ENCODE data around the gene PKMYT1. TPM values are rescaled to one million over a fixed set of nuclear protein-coding genes. Genes with fewer than 3 reads are reported as not detected.
A peak's percentile ranks its signal among the peaks of the same experiment; 100 is the strongest.

The PKMYT1 gene
- total and polyA plus RNA-seq, 2 of the 4 experiments (the other 2 are of a cell fraction) = 1.8 to 14.9 TPM

DNA sequence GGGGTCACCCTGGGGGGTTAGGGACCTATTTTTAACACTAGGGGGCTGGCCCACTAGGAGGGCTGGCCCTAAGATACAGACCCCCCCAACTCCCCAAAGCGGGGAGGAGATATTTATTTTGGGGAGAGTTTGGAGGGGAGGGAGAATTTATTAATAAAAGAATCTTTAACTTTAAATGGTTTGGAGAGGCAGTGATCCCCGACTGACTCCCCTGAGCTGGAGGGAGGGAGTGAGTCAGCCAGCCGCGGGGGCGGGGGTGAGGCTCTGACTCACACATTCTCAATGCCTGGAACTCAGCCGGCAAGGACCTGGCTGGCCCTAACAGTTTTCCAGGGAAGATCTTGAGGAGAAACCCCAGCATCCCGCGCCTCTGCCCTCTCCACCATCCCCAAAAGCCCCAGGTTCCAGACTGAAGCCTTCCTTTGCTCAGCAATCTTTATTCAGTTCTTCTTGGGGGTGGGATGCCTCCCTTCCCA lies 42.0 kb upstream of the PKMYT1 start (continued):
- TF ChIP-seq RFX5 (IDR thresholded peaks at IDR 0.05; ENCODE audit: low read depth, low read length) = no peak

DNA sequence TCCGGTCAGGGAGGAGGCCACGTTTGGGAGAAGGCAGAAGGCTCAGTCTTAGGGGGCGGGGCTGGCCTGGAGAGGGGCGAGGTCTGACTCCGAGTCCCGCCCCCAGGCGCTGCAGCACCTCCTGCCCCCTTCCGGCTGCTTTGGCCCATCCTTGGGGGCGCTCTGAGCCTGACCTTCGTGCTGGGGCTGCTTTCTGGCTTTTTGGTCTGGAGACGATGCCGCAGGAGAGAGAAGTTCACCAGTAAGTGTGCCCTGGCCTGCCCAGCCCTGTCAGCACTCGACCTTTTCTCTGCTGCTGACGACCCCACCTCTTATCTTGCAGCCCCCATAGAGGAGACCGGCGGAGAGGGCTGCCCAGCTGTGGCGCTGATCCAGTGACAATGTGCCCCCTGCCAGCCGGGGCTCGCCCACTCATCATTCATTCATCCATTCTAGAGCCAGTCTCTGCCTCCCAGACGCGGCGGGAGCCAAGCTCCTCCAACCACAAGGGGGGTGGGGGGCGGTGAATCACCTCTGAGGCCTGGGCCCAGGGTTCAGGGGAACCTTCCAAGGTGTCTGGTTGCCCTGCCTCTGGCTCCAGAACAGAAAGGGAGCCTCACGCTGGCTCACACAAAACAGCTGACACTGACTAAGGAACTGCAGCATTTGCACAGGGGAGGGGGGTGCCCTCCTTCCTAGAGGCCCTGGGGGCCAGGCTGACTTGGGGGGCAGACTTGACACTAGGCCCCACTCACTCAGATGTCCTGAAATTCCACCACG lies 41.4 kb upstream of the PKMYT1 start:
- H2AK9ac ChIP-seq (replicated peaks; ENCODE audit: low read depth, low read length, poor library complexity) = peak overlapping the region; percentile 99
- peak overlapping the region; percentile 90 for H2AK5ac ChIP-seq (ENCODE audit: low read depth, low read length)
- H2AFZ ChIP-seq (replicated peaks; ENCODE audit: low read length, poor library complexity) = peak overlapping the region; percentile 53
- CTCF ChIA-PET = interaction anchor here (2.7 kb wide), 1 partner anchor 10 kb away, joined by 12 read pairs; no protein-coding TSS in a partner anchor
- H3K56ac ChIP-seq (ENCODE audit: extremely low read depth, insufficient read depth, low read length) = peak overlapping the region; percentile 100
- H3K9me3 ChIP-seq (ENCODE audit: control insufficient read depth, insufficient read depth, low read length) = no peaks in the 10 kb centered on the region
- WGBS, 2 experiments (ENCODE audit: extremely low coverage in 2 of 2, insufficient read length in 1 of 2) = no CpG with 5 or more reads among the region's 25 CpGs
- dilution Hi-C loops (cut with HindIII; ENCODE audit: low sequenced_read_pairs, unreplicated experiment) = no loop called here
- peak overlapping the region; percentile 98 for H3K4ac ChIP-seq (ENCODE audit: low read depth, low read length)
- H3K4me3 ChIP-seq (ENCODE audit: insufficient read depth, low read depth, low read length) = peak overlapping the region; percentile 77
- no peaks in the 10 kb centered on the region; the same call in 1 of the 2 replicates for H3K27me3 ChIP-seq (ENCODE audit: control insufficient read depth, insufficient read depth, low read length)
- peak overlapping the region; percentile 99 for H2BK5ac ChIP-seq (ENCODE audit: low read depth, low read length, poor library complexity, severe bottlenecking)
- BruUV-seq (replicated peaks) = TSS peak; percentile 78
- peaks cover 17% of the 10 kb centered on the region for H3K36me3 ChIP-seq (ENCODE audit: control insufficient read depth, insufficient read depth, low read length)
- H4K91ac ChIP-seq (ENCODE audit: insufficient read depth, low read depth, low read length) = peak overlapping the region; percentile 98
- peaks cover 11% of the 10 kb centered on the region for H3K4me1 ChIP-seq (ENCODE audit: control insufficient read depth, insufficient read depth, low read length)
- peak; percentile 94 for DNase-seq
- peak overlapping the region; percentile 72 to 97 for H4K8ac ChIP-seq (ENCODE audit: low read depth in 2 of 2, low read length in 2 of 2)
- peak overlapping the region; percentile 85 for H3K9ac ChIP-seq (ENCODE audit: low read depth, low read length)
- POLR2A ChIA-PET (ENCODE audit: unreplicated experiment) = interaction anchor here (2.0 kb wide), 1 partner anchor 10 kb away, joined by 7 read pairs; no protein-coding TSS in a partner anchor
- H4K20me1 ChIP-seq (ENCODE audit: insufficient read depth, low read length) = peaks cover 31% of the 10 kb centered on the region
- peak overlapping the region; percentile 75 for H2BK20ac ChIP-seq (ENCODE audit: low read depth, low read length)
- H4K5ac ChIP-seq (ENCODE audit: low read depth, low read length) = peak overlapping the region; percentile 72
- in situ Hi-C loops (cut with MboI; ENCODE audit: low sequenced_read_pairs) = no loop called here
- peak; percentile 46 for ATAC-seq (ENCODE audit: low read depth)
- H3K9me1 ChIP-seq (ENCODE audit: insufficient read depth, low read length) = no peaks in the 10 kb centered on the region
- peak overlapping the region; percentile 79 for H3K4me2 ChIP-seq (ENCODE audit: low read depth, low read length)
- H3K23ac ChIP-seq (ENCODE audit: low read depth, low read length) = peak overlapping the region; percentile 100
- peak overlapping the region; percentile 98 for H3K14ac ChIP-seq (replicated peaks; ENCODE audit: low read depth, low read length)
- peak overlapping the region; percentile 83 for H2BK120ac ChIP-seq (ENCODE audit: low read depth, low read length)
- H3K79me1 ChIP-seq (ENCODE audit: low read depth in 1 of 2, low read length in 2 of 2) = peaks cover 0 to 27% of the 10 kb centered on the region in 2 experiments; a peak in 2 of 4 replicates
- peak overlapping the region; percentile 24; the same call in 1 of the 3 replicates for H2BK15ac ChIP-seq (ENCODE audit: low read depth, low read length)
- peak overlapping the region; percentile 67 for H3K18ac ChIP-seq (ENCODE audit: low read depth, low read length)
- H3K27ac ChIP-seq (ENCODE audit: insufficient read depth, low read length) = peak overlapping the region; percentile 97
- intact Hi-C loops (cut with micrococcal nuclease) = loop anchor here (1.0 kb wide), 1 partner anchor 38 kb away; no protein-coding TSS in a partner anchor
- peak; percentile 37; the same call in 1 of the 2 replicates for TF ChIP-seq MAFK (IDR thresholded peaks at IDR 0.05; ENCODE audit: low read depth, low read length)
- TF ChIP-seq, protein P1, sequence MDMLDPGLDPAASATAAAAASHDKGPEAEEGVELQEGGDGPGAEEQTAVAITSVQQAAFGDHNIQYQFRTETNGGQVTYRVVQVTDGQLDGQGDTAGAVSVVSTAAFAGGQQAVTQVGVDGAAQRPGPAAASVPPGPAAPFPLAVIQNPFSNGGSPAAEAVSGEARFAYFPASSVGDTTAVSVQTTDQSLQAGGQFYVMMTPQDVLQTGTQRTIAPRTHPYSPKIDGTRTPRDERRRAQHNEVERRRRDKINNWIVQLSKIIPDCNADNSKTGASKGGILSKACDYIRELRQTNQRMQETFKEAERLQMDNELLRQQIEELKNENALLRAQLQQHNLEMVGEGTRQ (IDR thresholded peaks at IDR 0.05; ENCODE audit: low read depth, low read length) = peak; percentile 32
- TF ChIP-seq MXI1 (IDR thresholded peaks at IDR 0.05; ENCODE audit: borderline replicate concordance, low read depth, low read length) = no peak; the same call in 1 of the 2 replicates
- no peak for TF ChIP-seq RFX5 (IDR thresholded peaks at IDR 0.05; ENCODE audit: low read depth, low read length)
- no peak; the same call in 1 of the 2 replicates for TF ChIP-seq CHD1 (IDR thresholded peaks at IDR 0.05; ENCODE audit: low read depth, low read length)
- TF ChIP-seq POLR2A (IDR thresholded peaks at IDR 0.05; ENCODE audit: low read depth, low read length) = peak; percentile 34; the same call in 1 of the 2 replicates
- TF ChIP-seq FOS (IDR thresholded peaks at IDR 0.05; ENCODE audit: low read depth, low read length) = peak; percentile 80
- TF ChIP-seq, protein P2, sequence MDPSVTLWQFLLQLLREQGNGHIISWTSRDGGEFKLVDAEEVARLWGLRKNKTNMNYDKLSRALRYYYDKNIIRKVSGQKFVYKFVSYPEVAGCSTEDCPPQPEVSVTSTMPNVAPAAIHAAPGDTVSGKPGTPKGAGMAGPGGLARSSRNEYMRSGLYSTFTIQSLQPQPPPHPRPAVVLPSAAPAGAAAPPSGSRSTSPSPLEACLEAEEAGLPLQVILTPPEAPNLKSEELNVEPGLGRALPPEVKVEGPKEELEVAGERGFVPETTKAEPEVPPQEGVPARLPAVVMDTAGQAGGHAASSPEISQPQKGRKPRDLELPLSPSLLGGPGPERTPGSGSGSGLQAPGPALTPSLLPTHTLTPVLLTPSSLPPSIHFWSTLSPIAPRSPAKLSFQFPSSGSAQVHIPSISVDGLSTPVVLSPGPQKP (IDR thresholded peaks at IDR 0.05; ENCODE audit: borderline replicate concordance, low read depth, low read length) = no peak
- no peak for TF ChIP-seq CEBPB (IDR thresholded peaks at IDR 0.05; ENCODE audit: low read depth, low read length)
- TF ChIP-seq RAD21 (IDR thresholded peaks at IDR 0.05; ENCODE audit: low read length) = no peak
- TF ChIP-seq, protein P3, sequence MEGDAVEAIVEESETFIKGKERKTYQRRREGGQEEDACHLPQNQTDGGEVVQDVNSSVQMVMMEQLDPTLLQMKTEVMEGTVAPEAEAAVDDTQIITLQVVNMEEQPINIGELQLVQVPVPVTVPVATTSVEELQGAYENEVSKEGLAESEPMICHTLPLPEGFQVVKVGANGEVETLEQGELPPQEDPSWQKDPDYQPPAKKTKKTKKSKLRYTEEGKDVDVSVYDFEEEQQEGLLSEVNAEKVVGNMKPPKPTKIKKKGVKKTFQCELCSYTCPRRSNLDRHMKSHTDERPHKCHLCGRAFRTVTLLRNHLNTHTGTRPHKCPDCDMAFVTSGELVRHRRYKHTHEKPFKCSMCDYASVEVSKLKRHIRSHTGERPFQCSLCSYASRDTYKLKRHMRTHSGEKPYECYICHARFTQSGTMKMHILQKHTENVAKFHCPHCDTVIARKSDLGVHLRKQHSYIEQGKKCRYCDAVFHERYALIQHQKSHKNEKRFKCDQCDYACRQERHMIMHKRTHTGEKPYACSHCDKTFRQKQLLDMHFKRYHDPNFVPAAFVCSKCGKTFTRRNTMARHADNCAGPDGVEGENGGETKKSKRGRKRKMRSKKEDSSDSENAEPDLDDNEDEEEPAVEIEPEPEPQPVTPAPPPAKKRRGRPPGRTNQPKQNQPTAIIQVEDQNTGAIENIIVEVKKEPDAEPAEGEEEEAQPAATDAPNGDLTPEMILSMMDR (conservative IDR thresholded peaks at IDR 0.05; ENCODE audit: low read depth, low read length) = peak; percentile 38
